ENCODE data around the gene ECT2L.

Gene ECT2L

GRCh38 chr6:138797806-138798446, 2.0 kb downstream of the ECT2L start:
- H3K9me3 ChIP-seq (ENCODE audit: low read length): no peaks in the 10 kb centered on the region
- no peak overlapping the region for H3K27ac ChIP-seq (ENCODE audit: low read depth, low read length, poor library complexity, severe bottlenecking)
- no peaks in the 10 kb centered on the region for H3K4me1 ChIP-seq (ENCODE audit: insufficient read depth, low read length, severe bottlenecking)
- no peaks in the 10 kb centered on the region for H3K79me2 ChIP-seq (ENCODE audit: insufficient read depth, low read length)
- no peak overlapping the region for H3K4me2 ChIP-seq (ENCODE audit: low read length)
- no peaks in the 10 kb centered on the region for H3F3A ChIP-seq (ENCODE audit: insufficient read depth, low read length)
- H3K27me3 ChIP-seq (ENCODE audit: insufficient read depth, low read length): no peaks in the 10 kb centered on the region
- H3K9ac ChIP-seq (ENCODE audit: low read length): no peak overlapping the region
- H2AFZ ChIP-seq (ENCODE audit: low read length): no peak overlapping the region
- no peaks in the 10 kb centered on the region for H4K20me1 ChIP-seq (ENCODE audit: insufficient read depth, low read length)
- H3K4me3 ChIP-seq (ENCODE audit: low read depth, low read length, poor library complexity, severe bottlenecking): no peak overlapping the region
- TF ChIP-seq EZH2 (IDR thresholded peaks at IDR 0.05; ENCODE audit: borderline replicate concordance, low read length) (no peak), CTCF (IDR thresholded peaks at IDR 0.05; ENCODE audit: low read length) (no peak)
- H3K9me2 ChIP-seq (ENCODE audit: low read depth, low read length): no peaks in the 10 kb centered on the region
- H3K36me3 ChIP-seq (ENCODE audit: insufficient read depth, low read length): no peaks in the 10 kb centered on the region

- Histone ChIP-seq H3K9me3 (ENCODE audit: low read length) (no peaks in the 10 kb centered on the region), H3K27ac (ENCODE audit: low read depth, low read length, poor library complexity, severe bottlenecking) (no peak overlapping the region), H3K4me2 (ENCODE audit: low read length) (no peak overlapping the region), H3K4me1 (ENCODE audit: insufficient read depth, low read length, severe bottlenecking) (no peaks in the 10 kb centered on the region), H2AFZ (ENCODE audit: low read length) (no peak overlapping the region), H3K4me3 (ENCODE audit: low read depth, low read length, poor library complexity, severe bottlenecking) (no peak overlapping the region), H3K9ac (ENCODE audit: low read length) (no peak overlapping the region), H3K79me2 (ENCODE audit: insufficient read depth, low read length) (no peaks in the 10 kb centered on the region), H3K36me3 (ENCODE audit: insufficient read depth, low read length) (no peaks in the 10 kb centered on the region), H3F3A (ENCODE audit: insufficient read depth, low read length) (no peaks in the 10 kb centered on the region), H4K20me1 (ENCODE audit: insufficient read depth, low read length) (no peaks in the 10 kb centered on the region), H3K27me3 (ENCODE audit: insufficient read depth, low read length) (no peaks in the 10 kb centered on the region), H3K9me2 (ENCODE audit: low read depth, low read length) (no peaks in the 10 kb centered on the region)
- TF ChIP-seq EZH2 (IDR thresholded peaks at IDR 0.05; ENCODE audit: borderline replicate concordance, low read length) (no peak), CTCF (IDR thresholded peaks at IDR 0.05; ENCODE audit: low read length) (no peak)
Observed at GRCh38 chr6:138800377-138801150, 4.7 kb downstream of the ECT2L start.

- H4K20me1 ChIP-seq (ENCODE audit: insufficient read depth, low read length): no peaks in the 10 kb centered on the region
- TF ChIP-seq CTCF (IDR thresholded peaks at IDR 0.05; ENCODE audit: low read length) (no peak), EZH2 (IDR thresholded peaks at IDR 0.05; ENCODE audit: borderline replicate concordance, low read length) (no peak)
- H3K4me1 ChIP-seq (ENCODE audit: insufficient read depth, low read length, severe bottlenecking): no peaks in the 10 kb centered on the region
- no peaks in the 10 kb centered on the region for H3K79me2 ChIP-seq (ENCODE audit: insufficient read depth, low read length)
- no peak overlapping the region for H3K4me2 ChIP-seq (ENCODE audit: low read length)
- no peaks in the 10 kb centered on the region for H3K27me3 ChIP-seq (ENCODE audit: insufficient read depth, low read length)
- H3F3A ChIP-seq (ENCODE audit: insufficient read depth, low read length): no peaks in the 10 kb centered on the region
- H3K36me3 ChIP-seq (ENCODE audit: insufficient read depth, low read length): no peaks in the 10 kb centered on the region
- H3K4me3 ChIP-seq (ENCODE audit: low read depth, low read length, poor library complexity, severe bottlenecking): no peak overlapping the region
- no peaks in the 10 kb centered on the region for H3K9me2 ChIP-seq (ENCODE audit: low read depth, low read length)
- no peaks in the 10 kb centered on the region for H3K9me3 ChIP-seq (ENCODE audit: low read length)
- H3K27ac ChIP-seq (ENCODE audit: low read depth, low read length, poor library complexity, severe bottlenecking): no peak overlapping the region
- H2AFZ ChIP-seq (ENCODE audit: low read length): no peak overlapping the region
- H3K9ac ChIP-seq (ENCODE audit: low read length): no peak overlapping the region
Observed at GRCh38 chr6:138803331-138803730, 7.4 kb downstream of the ECT2L start.
